Activated CD4-positive, alpha-beta T cell treated with anti-CD3 and anti-CD28 coated beads for 24 hours (primary cell): ENCODE data around the gene EIF4E3.

Experiments used
- DNase-seq, 2 donors: peaks; one replicate each; pipeline ENCODE4 v3.0.0-alpha.2; 2020; ENCODE audit warnings: low read depth in 2 of 2

The EIF4E3 gene

DNA sequence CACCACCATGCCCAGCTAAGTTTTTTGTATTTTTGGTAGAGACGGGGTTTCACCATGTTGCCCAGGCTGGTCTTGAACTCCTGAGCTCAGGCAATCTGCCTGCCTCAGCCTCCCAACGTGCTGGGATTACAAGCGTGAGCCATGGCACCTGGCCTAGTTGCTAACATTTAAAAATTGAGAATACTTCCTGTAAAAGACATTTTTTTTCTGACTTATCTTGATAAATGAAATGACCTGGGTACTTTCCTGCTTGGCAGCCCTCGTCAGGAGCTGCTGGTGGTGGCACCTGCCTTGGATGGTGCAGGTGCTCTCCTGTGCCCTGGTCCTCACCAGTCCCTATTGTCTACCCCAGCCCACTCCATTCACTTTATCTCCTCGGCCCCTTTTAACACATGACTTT lies 74.8 kb downstream of the EIF4E3 start:
- DNase-seq, result no peak

DNA sequence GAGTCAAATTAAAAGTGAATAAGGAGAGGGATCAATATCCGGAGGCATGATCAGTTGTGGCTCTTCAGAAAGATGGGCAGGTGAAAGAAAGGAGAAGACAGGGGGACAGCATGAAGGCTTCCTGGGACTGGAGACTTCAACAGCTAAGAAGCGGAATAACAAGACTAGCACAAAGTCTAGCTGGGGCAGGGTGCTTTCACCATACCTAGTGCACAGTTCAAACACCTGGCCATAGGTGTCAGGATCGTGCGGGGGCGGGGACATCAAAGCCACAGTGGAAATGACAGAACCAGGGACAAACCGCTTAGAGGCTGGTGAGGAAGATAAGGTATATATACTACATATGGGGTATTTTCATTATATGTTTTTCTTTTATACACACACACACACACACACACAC lies 75.4 kb downstream of the EIF4E3 start:
- no peak for DNase-seq

DNA sequence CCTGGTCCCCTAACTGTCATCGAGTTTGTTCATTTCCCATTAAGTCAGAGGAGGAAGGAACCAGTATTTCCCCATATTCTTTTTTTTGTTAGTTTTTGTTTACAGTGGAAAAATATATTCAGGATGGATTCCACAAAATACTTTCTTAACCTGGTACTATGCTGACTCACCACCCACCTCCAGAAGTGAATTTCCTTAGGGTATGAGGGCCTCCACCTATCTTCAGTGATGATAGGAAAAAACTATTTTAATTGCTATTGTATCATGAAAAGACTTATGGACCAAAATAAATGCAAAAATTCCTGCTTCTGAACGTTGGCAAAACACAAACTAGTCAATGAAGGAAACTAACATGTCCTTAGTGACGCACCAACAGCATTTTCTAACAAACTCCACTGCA lies 77.5 kb downstream of the EIF4E3 start:
- no peak for DNase-seq

DNA sequence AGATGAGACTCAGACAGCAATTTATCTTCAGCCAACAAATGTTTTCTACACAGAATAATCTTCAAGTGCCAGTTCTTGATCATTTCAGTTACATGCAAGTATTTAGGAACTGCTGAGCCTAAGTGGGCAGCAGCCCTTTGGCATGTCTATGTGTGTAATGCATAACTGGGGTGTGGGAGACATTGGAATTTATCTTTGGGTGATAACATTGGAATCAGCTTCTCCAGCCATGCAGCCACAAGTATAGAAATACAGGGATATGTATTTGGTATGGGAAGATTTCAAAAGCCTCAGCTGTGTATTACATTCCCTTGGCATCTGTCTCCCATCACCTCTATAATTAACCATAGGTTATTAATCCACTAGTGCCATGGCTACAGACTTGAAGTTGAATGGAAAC lies 78.2 kb downstream of the EIF4E3 start:
- DNase-seq, result no peak

DNA sequence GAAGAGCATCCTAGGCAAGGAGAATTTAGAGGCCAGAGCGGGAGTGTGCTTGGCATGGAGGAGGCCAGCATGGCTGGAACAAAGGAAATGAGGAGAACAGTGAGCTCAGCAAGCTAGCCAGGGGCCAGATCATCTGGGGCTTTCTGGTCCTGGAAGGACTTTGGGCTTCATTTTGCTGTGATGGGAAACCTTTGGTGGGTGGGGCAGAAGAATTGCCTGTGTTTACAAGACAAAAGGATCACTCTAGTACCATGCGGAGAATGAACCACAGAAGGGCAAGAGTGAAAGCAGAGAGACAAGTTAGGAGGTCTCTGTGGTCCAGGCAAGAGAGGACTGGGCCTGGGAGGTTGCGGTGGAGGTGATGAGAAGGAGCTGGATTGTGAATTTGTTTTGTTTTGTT lies 80.1 kb downstream of the EIF4E3 start:
- DNase-seq, result no peak

DNA sequence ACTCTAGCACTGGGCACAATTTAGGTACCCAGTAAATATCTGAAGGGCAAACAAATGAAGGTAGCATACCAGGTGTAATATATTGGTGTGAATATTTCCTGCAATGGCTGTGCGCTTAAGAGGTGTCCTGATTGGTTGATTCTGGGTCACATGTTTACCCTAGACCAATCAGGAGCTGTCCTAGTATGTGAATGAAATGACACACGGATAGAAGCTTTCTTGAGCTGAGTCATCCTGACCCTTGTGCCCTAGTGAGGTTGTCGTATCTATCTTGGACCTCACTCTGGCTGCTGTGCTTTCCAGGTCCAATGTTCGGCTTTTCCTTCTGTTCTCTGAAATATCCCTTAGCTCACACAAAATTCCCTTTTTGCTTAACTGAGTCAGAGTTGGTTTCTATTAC lies 83.5 kb downstream of the EIF4E3 start:
- DNase-seq, result no peak

DNA sequence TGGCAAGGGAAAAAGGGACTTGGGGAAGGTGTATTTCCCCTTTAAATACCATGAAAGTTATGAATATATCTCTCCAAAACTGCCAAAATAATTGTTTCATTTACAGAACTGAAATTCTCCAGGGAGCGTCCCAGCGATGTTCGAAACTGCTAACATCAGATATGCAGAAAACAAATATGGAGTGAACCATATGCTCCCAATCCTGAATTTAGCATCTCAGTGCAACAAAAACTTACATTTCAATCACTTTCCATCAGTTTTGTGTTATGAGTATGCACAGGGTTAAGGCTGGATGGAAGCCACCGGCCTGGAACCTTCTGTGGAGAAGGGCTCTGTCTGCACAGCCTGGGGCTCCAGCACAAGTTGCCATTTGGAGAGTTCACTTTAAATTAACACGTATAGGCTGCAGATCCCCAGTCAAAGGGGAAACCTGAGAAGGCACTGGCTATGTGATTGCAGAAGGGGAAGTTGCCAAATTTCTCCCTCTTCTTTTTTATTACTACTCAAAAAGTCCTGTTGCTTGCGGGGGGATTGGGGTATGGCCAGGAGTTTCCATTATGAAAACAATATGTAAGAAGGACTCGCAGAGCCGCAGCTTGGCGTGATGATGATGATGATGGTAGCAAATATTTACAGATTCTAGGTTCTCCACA lies 84.7 kb downstream of the EIF4E3 start:
- no peak for DNase-seq

DNA sequence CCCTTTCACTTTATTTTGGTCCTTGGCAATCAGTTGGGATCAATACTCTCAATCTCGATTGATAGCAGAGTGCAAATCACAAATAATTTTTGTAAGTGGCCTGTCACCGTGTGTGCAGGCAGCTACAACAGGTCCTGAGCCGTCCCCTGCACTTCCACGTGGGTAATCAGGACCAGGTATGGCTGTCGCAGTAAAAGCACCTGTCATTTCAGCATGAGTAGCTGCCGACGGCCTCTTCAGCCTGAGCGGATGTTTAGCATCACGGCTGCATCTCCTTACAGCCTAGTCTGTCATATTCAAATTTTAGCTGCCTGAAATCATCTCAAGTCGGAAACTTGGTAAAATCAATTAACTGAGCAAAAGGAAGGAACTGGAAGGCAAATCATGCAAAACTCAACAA lies 88.7 kb downstream of the EIF4E3 start:
- DNase-seq, result no peak

DNA sequence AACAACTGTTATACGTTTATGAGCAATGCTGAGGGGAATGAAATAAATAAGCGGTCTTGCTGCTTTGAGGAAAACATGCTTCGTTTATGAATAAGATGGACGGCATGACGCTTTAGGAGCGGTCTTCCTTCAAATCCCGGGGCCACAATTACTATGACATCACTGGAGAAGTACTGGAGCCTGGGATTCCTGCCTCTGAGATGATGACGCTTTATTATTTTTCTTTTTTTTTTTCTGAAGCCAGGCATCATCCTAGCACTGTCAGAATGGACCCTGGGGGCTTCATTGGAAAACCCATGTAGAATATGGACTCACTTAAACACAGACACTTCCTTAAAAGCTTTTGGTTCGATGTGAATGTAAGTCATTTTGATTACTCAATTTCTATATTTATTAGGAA lies 89.2 kb downstream of the EIF4E3 start:
- no peak for DNase-seq

DNA sequence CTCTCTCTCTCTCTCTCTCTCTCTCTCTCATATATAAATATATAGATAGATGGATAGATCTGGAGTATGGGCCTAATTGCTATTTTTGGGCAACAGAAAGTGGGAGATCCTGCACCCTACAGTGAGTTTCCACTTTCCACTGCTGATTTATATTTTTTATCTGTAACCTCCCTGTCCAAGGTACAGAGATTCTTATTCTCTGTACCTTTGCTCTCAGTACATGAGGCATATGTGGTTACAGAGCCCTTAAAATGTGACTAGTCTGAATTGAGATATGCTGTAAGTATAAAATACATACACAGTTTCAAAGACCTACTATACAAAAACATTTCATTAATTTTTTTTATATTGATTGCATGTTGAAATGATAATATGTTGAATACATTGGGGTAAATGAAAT lies 90.5 kb downstream of the EIF4E3 start:
- DNase-seq, result no peak

DNA sequence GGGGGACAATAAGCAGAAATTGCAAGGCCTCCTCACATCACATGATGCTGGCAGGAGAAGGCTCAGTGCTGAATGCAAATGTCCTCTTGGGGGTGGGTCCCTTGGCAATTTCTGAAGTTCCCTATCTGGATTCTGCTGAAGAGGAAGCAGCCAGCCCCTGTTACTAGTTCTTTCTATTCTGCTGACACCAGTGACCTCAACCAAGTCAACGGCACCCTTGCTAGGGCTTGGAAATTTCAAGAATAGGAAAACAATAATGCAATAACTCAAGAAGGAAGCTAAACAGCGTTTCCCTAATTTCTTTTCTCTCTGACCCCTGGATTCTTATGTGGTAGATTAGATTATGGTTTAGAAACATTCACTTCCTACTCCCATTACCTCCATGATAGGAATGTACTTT lies 95.5 kb downstream of the EIF4E3 start:
- no peak for DNase-seq

DNA sequence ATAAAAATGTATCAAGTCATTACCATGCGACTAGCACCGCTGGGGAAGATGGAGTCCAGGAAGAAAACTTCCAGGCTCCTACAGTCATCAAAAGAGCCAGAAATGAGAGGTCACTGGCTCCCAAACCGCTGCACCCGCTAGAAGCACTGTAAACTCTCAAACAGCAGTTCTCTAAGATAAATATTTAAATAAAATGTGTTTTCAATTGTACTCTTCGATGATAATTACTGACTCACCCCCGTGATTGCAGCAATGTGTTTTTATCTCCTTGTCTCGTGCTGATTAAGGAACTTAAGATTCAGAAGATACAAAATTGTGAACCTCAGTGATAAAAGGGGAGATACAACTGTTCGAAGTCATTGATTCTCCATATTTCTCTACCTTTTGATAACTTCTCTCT lies 95.9 kb downstream of the EIF4E3 start:
- DNase-seq, result no peak

DNA sequence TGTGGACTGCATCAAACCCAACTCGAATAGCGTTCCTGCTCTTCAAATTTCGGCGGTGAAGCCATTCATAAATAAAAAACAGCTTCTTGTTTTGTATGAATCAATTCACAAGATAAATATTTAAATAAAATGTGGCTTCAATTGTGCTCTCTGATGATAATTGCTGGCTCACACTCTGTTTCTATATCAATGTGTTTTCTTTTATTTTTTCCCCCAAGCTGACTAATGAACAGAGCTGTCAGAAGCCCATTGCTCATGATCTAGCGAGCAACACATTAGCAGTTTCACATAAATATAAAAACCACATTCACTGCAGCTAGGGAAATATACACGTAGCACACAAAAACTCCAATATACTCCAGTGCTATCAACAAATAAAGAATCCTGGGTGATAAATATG lies 96.7 kb downstream of the EIF4E3 start:
- DNase-seq, result no peak

DNA sequence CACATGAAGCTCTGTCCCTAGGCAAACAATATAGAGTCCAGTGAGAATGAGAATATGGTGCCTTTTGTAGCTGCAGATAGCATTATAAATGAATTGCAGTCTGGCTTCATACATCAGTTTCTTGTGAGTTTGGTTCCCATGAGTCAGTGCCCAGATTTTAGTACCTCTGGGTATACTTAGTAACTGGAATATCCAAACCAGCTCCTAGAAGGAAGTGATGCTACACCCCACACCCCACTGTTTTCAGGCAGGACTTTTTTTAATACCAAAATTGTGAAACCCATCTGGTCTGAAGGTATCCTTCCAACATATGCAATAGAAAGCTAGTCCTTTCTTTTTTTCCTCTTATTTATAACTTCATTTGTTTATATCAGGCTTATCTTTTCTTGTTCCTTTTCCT lies 99.5 kb downstream of the EIF4E3 start:
- no peak for DNase-seq
